Liver (tissue), 9 donors: ENCODE data around the gene STK11. TPM values are rescaled to one million over a fixed set of nuclear protein-coding genes. Genes with fewer than 3 reads are reported as not detected.

Experiments used
- DNase-seq: peaks from one replicate; pipeline ENCODE4 v3.0.0-alpha.2; 2017; ENCODE audit warnings: low spot score
- H3K27ac ChIP-seq, 2 donors: one replicate each; pipeline ENCODE4 v1.7.0; 2013; ENCODE audit warnings: inconsistent platforms in 2 of 2, low read length in 2 of 2, control low read depth in 1 of 2, low read depth in 1 of 2, mild to moderate bottlenecking in 1 of 2
- H3K27me3 ChIP-seq, 4 donors: one replicate each; pipeline versions ENCODE4 v1.6.1 to v1.7.0; 2013; ENCODE audit warnings: low read length in 3 of 4, inconsistent platforms in 1 of 4, mild to moderate bottlenecking in 1 of 4, moderate library complexity in 1 of 4; ENCODE audit not compliant: control insufficient read depth in 4 of 4, insufficient read depth in 4 of 4
- H3K36me3 ChIP-seq, 4 donors: one replicate each; pipeline versions ENCODE4 v1.6.1 to v1.7.0; 2013; ENCODE audit warnings: low read length in 3 of 4, mild to moderate bottlenecking in 3 of 4, low read depth in 1 of 4, moderate library complexity in 1 of 4; ENCODE audit not compliant: control insufficient read depth in 4 of 4, insufficient read depth in 3 of 4
- H3K4me1 ChIP-seq, 4 donors: one replicate each; pipeline versions ENCODE4 v1.6.1 to v1.7.0; 2013; ENCODE audit warnings: low read length in 3 of 4, mild to moderate bottlenecking in 3 of 4, moderate library complexity in 1 of 4; ENCODE audit not compliant: control insufficient read depth in 4 of 4, insufficient read depth in 4 of 4
- H3K4me3 ChIP-seq, 3 donors: one replicate each; pipeline versions ENCODE4 v1.6.1 to v1.7.0; 2013; ENCODE audit warnings: low read length in 3 of 3, control low read depth in 1 of 3, low read depth in 1 of 3, mild to moderate bottlenecking in 1 of 3
- H3K9ac ChIP-seq, 2 donors: one replicate each; pipeline ENCODE4 v1.7.0; 2013; ENCODE audit warnings: low read length in 2 of 2, mild to moderate bottlenecking in 2 of 2, moderate library complexity in 2 of 2, control low read depth in 1 of 2, low read depth in 1 of 2
- H3K9me3 ChIP-seq, 4 donors: one replicate each; pipeline versions ENCODE4 v1.6.1 to v1.7.0; 2013; ENCODE audit warnings: low read length in 3 of 4; ENCODE audit not compliant: control insufficient read depth in 4 of 4
- EGR1 ChIP-seq, 2 donors: IDR thresholded peaks; 2 replicates each; pipeline ENCODE4 v1.6.1; 2016 to 2018; ENCODE audit warnings: antibody characterized with exemption in 2 of 2, low read depth in 2 of 2
- FOXA2 ChIP-seq: IDR thresholded peaks from 2 replicates; pipeline ENCODE4 v1.6.1; 2016; ENCODE audit warnings: antibody characterized with exemption
- HNF4A ChIP-seq, 2 donors: conservative IDR thresholded peaks; 2 replicates each; pipeline ENCODE4 v1.6.1; 2016; ENCODE audit warnings: antibody characterized with exemption in 2 of 2, mild to moderate bottlenecking in 2 of 2
- HNF4G ChIP-seq: IDR thresholded peaks from 2 replicates; pipeline ENCODE4 v1.6.1; 2016; ENCODE audit warnings: antibody characterized with exemption
- JUND ChIP-seq, 2 donors: IDR thresholded peaks; 2 replicates each; pipeline ENCODE4 v1.6.1; 2016; ENCODE audit warnings: antibody characterized with exemption in 2 of 2
- RAD21 ChIP-seq, 2 donors: IDR thresholded peaks; 2 replicates each; pipeline ENCODE4 v1.6.1; 2016; ENCODE audit warnings: antibody characterized with exemption in 2 of 2, mild to moderate bottlenecking in 2 of 2
- RXRA ChIP-seq, 2 donors: IDR thresholded peaks; 2 replicates each; pipeline ENCODE4 v1.6.1; 2017 to 2018; ENCODE audit warnings: antibody characterized with exemption in 2 of 2, mild to moderate bottlenecking in 1 of 2
- SP1 ChIP-seq: IDR thresholded peaks from 2 replicates; pipeline ENCODE4 v1.6.1; 2018; ENCODE audit warnings: antibody characterized with exemption, mild to moderate bottlenecking
- TAF1 ChIP-seq: conservative IDR thresholded peaks from 2 replicates; pipeline ENCODE4 v1.6.1; 2016; ENCODE audit warnings: antibody characterized with exemption, mild to moderate bottlenecking
- YY1 ChIP-seq: IDR thresholded peaks from 2 replicates; pipeline ENCODE4 v1.6.1; 2016; ENCODE audit warnings: antibody characterized with exemption, mild to moderate bottlenecking
- WGBS: extraction: QIAGEN DNeasy Blood & Tissue Kit; methylation state at CpG from one replicate; pipeline ENCODE4 v1.1.7; 2013; 5-methylcytosine and 5-hydroxymethylcytosine counted together
- polyA plus RNA-seq, 2 donors: library from polyadenylated mRNA; stranded (reverse) in 1 of 2; unstranded in 1 of 2; fragments of 200-250 nt in 1 of 2; fragments of >200 nt in 1 of 2; fragmentation: Nextera tagmentation in 1 of 2; extraction: Ambion mirVana in 1 of 2; gene quantifications; one replicate each; pipeline versions ENCODE4 v1.2.1 to v1.2.3, GENCODE V29; 2013 to 2015
- total RNA-seq, 2 donors: library from RNA; depleted of rRNA; stranded (reverse); fragments of >200 nt; gene quantifications; one replicate each; pipeline ENCODE4 v1.2.3, GENCODE V29; 2014
- TF ChIP-seq, protein P1 (sequence below): IDR thresholded peaks from 2 replicates; pipeline ENCODE4 v1.6.1; 2016; ENCODE audit warnings: antibody characterized with exemption
- TF ChIP-seq, protein P2 (sequence below): IDR thresholded peaks from 2 replicates; pipeline ENCODE4 v1.6.1; 2016; ENCODE audit warnings: antibody characterized with exemption
- TF ChIP-seq, protein P3 (sequence below): IDR thresholded peaks from 2 replicates; pipeline ENCODE4 v1.6.1; 2016; ENCODE audit warnings: antibody characterized with exemption, mild to moderate bottlenecking
- TF ChIP-seq, protein P4 (sequence below): fragments of 150-350 bp; IDR thresholded peaks from 2 replicates; pipeline ENCODE4 v1.5.1; 2017; ENCODE audit warnings: improper control_type of control experiment, low read depth, low read length; ENCODE audit not compliant: missing input control
- donor health status: healthy.
- donor health status: healthy.
- donor health status: healthy.
- donor health status: healthy.
- donor health status: healthy.

The STK11 gene
- total and polyA plus RNA-seq, 4 donors: 3.0 to 126 (median 35.5) TPM

DNA sequence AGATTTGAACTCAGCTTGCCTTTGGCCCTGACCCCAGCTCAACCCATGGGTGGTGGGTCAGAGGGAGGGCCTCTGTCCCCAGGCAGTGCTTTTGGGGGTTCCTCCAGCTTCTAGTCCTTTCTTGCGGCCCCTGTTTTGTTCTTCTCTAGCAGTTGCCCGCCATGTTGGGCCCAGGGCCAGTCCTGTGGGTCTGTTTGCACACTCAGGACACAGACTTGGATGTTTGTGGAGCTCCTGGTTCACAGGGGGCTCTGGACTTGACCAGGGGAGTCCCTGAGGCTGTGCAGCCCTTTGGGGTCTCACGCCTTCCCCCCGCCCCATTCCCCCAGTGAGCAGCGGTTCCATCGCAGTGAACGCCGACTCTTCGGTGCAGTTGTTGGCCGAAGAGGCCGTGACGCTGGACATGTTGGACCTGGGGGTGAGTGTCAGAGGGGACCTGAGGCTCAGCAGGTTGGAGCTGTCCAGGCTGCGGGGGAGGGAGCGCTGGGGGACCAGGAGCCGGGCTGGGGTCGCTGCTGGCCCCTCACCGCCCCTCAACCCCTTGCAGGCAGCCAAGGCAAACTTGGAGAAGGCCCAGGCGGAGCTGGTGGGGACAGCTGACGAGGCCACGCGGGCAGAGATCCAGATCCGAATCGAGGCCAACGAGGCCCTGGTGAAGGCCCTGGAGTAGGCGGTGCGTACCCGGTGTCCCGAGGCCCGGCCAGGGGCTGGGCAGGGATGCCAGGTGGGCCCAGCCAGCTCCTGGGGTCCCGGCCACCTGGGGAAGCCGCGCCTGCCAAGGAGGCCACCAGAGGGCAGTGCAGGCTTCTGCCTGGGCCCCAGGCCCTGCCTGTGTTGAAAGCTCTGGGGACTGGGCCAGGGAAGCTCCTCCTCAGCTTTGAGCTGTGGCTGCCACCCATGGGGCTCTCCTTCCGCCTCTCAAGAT, 38.5 kb downstream of the STK11 start:
- Histone ChIP-seq H3K27ac (peak overlapping the region; percentile 86 to 92), H3K9ac (peak overlapping the region in 1 of 2 donors; percentile 21)
- 23% methylated on average over 33 of the region's 33 CpGs for WGBS

DNA sequence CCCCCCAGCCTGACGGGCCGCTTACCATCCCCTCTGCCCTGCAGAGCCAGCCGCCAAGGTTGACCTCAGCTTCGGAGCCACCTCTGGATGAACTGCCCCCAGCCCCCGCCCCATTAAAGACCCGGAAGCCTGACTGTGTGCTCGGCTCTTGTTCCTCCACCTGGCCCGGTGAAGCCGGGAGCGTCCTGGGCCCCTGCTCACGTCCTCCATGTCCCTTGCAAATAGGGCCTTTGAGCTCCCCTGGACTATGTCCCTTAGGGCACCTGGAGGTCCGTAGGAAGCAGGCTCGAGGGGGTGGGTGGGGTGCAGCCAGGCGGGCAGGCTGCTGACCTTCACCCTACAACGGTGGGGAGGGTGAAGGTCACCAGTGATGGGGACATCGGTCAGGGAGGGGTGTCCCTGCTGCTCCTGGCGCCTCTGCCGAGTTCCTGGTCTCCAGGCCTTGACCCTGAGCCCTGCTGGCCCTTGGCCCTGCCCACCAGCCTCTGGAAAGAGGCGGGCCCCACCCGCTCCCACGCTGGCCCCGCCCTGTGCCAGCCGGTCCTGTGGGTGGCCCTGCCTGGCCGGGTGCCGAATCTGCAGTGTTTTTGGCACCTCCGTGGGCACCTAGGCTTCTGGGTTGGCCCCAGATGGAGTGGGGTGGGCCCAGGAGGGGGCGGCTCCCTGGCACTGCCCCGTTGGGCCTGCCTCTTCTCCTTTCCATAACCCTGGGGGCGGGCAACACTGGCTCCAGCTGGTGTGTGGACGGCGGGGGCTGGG, 39.3 kb downstream of the STK11 start:
- Histone ChIP-seq H3K27me3 (no peaks in the 10 kb centered on the region), H3K36me3 (no peaks in the 10 kb centered on the region), H3K4me3 (peak overlapping the region in 1 of 3 donors; percentile 38), H3K27ac (peak overlapping the region; percentile 86 to 92), H3K9me3 (no peaks in the 10 kb centered on the region), H3K4me1 (peaks cover 34 to 73% (median 57%) of the 10 kb centered on the region in 4 donors), H3K9ac (peak overlapping the region in 1 of 2 donors; percentile 25)
- 8% methylated on average over 31 of the region's 31 CpGs for WGBS
- no peak for DNase-seq
- TF ChIP-seq TAF1: no peak
- TF ChIP-seq FOXA2: peak; percentile 45
- TF ChIP-seq, protein P1, sequence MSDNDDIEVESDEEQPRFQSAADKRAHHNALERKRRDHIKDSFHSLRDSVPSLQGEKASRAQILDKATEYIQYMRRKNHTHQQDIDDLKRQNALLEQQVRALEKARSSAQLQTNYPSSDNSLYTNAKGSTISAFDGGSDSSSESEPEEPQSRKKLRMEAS: peak; percentile 71
- TF ChIP-seq RAD21 (IDR thresholded peaks at IDR 0.05): peak in 1 of 2 donors; percentile 17
- TF ChIP-seq, protein P2, sequence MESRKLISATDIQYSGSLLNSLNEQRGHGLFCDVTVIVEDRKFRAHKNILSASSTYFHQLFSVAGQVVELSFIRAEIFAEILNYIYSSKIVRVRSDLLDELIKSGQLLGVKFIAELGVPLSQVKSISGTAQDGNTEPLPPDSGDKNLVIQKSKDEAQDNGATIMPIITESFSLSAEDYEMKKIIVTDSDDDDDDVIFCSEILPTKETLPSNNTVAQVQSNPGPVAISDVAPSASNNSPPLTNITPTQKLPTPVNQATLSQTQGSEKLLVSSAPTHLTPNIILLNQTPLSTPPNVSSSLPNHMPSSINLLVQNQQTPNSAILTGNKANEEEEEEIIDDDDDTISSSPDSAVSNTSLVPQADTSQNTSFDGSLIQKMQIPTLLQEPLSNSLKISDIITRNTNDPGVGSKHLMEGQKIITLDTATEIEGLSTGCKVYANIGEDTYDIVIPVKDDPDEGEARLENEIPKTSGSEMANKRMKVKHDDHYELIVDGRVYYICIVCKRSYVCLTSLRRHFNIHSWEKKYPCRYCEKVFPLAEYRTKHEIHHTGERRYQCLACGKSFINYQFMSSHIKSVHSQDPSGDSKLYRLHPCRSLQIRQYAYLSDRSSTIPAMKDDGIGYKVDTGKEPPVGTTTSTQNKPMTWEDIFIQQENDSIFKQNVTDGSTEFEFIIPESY: peak; percentile 75
- peak; percentile 95 for TF ChIP-seq SP1
- TF ChIP-seq HNF4A (conservative IDR thresholded peaks at IDR 0.05): peak; percentile 94 to 96
- TF ChIP-seq EGR1 (IDR thresholded peaks at IDR 0.05; ENCODE audit: low read depth in 2 of 2): peak in 1 of 2 donors; percentile 88
- TF ChIP-seq, protein P3, sequence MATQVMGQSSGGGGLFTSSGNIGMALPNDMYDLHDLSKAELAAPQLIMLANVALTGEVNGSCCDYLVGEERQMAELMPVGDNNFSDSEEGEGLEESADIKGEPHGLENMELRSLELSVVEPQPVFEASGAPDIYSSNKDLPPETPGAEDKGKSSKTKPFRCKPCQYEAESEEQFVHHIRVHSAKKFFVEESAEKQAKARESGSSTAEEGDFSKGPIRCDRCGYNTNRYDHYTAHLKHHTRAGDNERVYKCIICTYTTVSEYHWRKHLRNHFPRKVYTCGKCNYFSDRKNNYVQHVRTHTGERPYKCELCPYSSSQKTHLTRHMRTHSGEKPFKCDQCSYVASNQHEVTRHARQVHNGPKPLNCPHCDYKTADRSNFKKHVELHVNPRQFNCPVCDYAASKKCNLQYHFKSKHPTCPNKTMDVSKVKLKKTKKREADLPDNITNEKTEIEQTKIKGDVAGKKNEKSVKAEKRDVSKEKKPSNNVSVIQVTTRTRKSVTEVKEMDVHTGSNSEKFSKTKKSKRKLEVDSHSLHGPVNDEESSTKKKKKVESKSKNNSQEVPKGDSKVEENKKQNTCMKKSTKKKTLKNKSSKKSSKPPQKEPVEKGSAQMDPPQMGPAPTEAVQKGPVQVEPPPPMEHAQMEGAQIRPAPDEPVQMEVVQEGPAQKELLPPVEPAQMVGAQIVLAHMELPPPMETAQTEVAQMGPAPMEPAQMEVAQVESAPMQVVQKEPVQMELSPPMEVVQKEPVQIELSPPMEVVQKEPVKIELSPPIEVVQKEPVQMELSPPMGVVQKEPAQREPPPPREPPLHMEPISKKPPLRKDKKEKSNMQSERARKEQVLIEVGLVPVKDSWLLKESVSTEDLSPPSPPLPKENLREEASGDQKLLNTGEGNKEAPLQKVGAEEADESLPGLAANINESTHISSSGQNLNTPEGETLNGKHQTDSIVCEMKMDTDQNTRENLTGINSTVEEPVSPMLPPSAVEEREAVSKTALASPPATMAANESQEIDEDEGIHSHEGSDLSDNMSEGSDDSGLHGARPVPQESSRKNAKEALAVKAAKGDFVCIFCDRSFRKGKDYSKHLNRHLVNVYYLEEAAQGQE: no peak
- TF ChIP-seq HNF4G: peak; percentile 87

More for the DNA sequence above, 38.5 kb downstream of the STK11 start:
- H3K36me3 ChIP-seq: no peaks in the 10 kb centered on the region
- TF ChIP-seq YY1 (peak; percentile 5), JUND (IDR thresholded peaks at IDR 0.05) (no peak), RAD21 (IDR thresholded peaks at IDR 0.05) (peak; percentile 89 to 94), RXRA (IDR thresholded peaks at IDR 0.05) (peak; percentile 8 to 42)
- TF ChIP-seq, protein P3: no peak
- TF ChIP-seq, protein P4, sequence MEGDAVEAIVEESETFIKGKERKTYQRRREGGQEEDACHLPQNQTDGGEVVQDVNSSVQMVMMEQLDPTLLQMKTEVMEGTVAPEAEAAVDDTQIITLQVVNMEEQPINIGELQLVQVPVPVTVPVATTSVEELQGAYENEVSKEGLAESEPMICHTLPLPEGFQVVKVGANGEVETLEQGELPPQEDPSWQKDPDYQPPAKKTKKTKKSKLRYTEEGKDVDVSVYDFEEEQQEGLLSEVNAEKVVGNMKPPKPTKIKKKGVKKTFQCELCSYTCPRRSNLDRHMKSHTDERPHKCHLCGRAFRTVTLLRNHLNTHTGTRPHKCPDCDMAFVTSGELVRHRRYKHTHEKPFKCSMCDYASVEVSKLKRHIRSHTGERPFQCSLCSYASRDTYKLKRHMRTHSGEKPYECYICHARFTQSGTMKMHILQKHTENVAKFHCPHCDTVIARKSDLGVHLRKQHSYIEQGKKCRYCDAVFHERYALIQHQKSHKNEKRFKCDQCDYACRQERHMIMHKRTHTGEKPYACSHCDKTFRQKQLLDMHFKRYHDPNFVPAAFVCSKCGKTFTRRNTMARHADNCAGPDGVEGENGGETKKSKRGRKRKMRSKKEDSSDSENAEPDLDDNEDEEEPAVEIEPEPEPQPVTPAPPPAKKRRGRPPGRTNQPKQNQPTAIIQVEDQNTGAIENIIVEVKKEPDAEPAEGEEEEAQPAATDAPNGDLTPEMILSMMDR: peak; percentile 93
- no peaks in the 10 kb centered on the region for H3K27me3 ChIP-seq
- peak overlapping the region in 1 of 3 donors; percentile 38 for H3K4me3 ChIP-seq
- no peaks in the 10 kb centered on the region for H3K9me3 ChIP-seq
- H3K4me1 ChIP-seq: peaks cover 34 to 73% (median 57%) of the 10 kb centered on the region in 4 donors
- DNase-seq: peak; percentile 88
